Sciatic nerve (tissue), 2 donors: ENCODE results near the gene ADGRE2. TPM values are rescaled to one million over a fixed set of nuclear protein-coding genes. Genes with fewer than 3 reads are reported as not detected.
A peak's percentile ranks its signal among the peaks of the same experiment; 100 is the strongest.
"Not testable (repeated sequence)": the region's sequence is repeated elsewhere in the genome, so short reads cannot be mapped to it uniquely, and the experiment has no call there.

Source experiments
- ATAC-seq: fragments of 200-7000 bp; cut with Tn5 transposase; one replicate; pipeline ENCODE4 v1.9.1; 2020; ENCODE audit warnings: mild to moderate bottlenecking, moderate library complexity
- DNase-seq: peaks from one replicate; pipeline ENCODE4 v3.0.0-alpha.2; 2020; ENCODE audit warnings: low spot score
- intact Hi-C: fragments of 100-400 bp; cut with DNase I; formaldehyde crosslinking; loops from one replicate; pipeline ENCODE4 v1.14.2; 2022
- total RNA-seq: library from RNA; stranded (reverse); fragmentation: NEBNext Ultra II Directional; extraction: Animal tissue kit (Norgen Biotek cat#: 25700); gene quantifications from one replicate; pipeline ENCODE4 v1.2.1, GENCODE V29; 2021
- donor health status: DM: no; HTN: no; CAD: no.
- donor health status: DM: no; HTN: no; CAD: no.

The ADGRE2 gene
- 4.9 TPM for total RNA-seq

GRCh38 chr19:14778110-14778845, at the start of gene ADGRE2:
ADGRE2 (minus strand) TSS chr19:14778560; CDS start chr19:14776756, 1,804 bp downstream.
- intact Hi-C loops, ATAC-seq, DNase-seq: not testable (repeated sequence)

GRCh38 chr19:14826006-14826405, 47.6 kb upstream of the ADGRE2 start:
- DNase-seq (no peak), ATAC-seq (no peak)
- intact Hi-C loops, result no loop called here

- DNase-seq (no peak), ATAC-seq (no peak)
- intact Hi-C loops, result no loop called here
Observed at GRCh38 chr19:14821937-14822336, 43.6 kb upstream of the ADGRE2 start.

- ATAC-seq (no peak), DNase-seq (no peak)
- intact Hi-C loops, result no loop called here
Observed at GRCh38 chr19:14818588-14818987, 40.2 kb upstream of the ADGRE2 start.

- intact Hi-C loops, result no loop called here
- ATAC-seq, result no peak
- DNase-seq, result no peak
Observed at GRCh38 chr19:14817052-14817451, 38.7 kb upstream of the ADGRE2 start.

GRCh38 chr19:14814982-14815652, 36.8 kb upstream of the ADGRE2 start:
- intact Hi-C loops, result no loop called here
- ATAC-seq (no peak), DNase-seq (no peak)

GRCh38 chr19:14809272-14810057, 31.1 kb upstream of the ADGRE2 start:
- no peak for ATAC-seq
- intact Hi-C loops, result no loop called here
- DNase-seq, result no peak

GRCh38 chr19:14804765-14805164, 26.4 kb upstream of the ADGRE2 start:
- intact Hi-C loops, result no loop called here
- ATAC-seq (no peak), DNase-seq (no peak)

GRCh38 chr19:14798760-14799159, 20.4 kb upstream of the ADGRE2 start:
- ATAC-seq, result no peak
- no peak for DNase-seq
- intact Hi-C loops, result no loop called here

GRCh38 chr19:14796021-14796420, 17.7 kb upstream of the ADGRE2 start:
- DNase-seq (no peak), ATAC-seq (no peak)
- intact Hi-C loops, result no loop called here

GRCh38 chr19:14795078-14795721, 16.8 kb upstream of the ADGRE2 start:
- no peak for ATAC-seq
- no peak for DNase-seq
- intact Hi-C loops, result no loop called here

- intact Hi-C loops, DNase-seq, ATAC-seq: not testable (repeated sequence)
Observed at GRCh38 chr19:14792250-14792649, 13.9 kb upstream of the ADGRE2 start.

GRCh38 chr19:14786421-14786851, 8.1 kb upstream of the ADGRE2 start:
- ATAC-seq, result no peak
- no peak for DNase-seq
- intact Hi-C loops, result no loop called here

GRCh38 chr19:14785102-14785793, 6.9 kb upstream of the ADGRE2 start:
- peak; percentile 87 for ATAC-seq
- intact Hi-C loops, DNase-seq: not testable (repeated sequence)

- DNase-seq, result peak; percentile 65
- intact Hi-C loops, result not testable (repeated sequence)
- ATAC-seq, result peak; percentile 87
Observed at GRCh38 chr19:14784730-14785101, 6.4 kb upstream of the ADGRE2 start.

- ATAC-seq, intact Hi-C loops, DNase-seq: not testable (repeated sequence)
Observed at GRCh38 chr19:14783410-14783998, 5.1 kb upstream of the ADGRE2 start.

- ATAC-seq (no peak), DNase-seq (no peak)
- intact Hi-C loops, result no loop called here
Observed at GRCh38 chr19:14782626-14783409, 4.5 kb upstream of the ADGRE2 start.
